Uterus (tissue), 2 donors: ENCODE data around the gene GALNT18.

ENCODE experiments used
- CTCF ChIP-seq, 4 experiments: fragments of 200-600 bp in 2 of 4; fragments of 450-650 bp in 2 of 4; sonication (generic) in 2 of 4; IDR thresholded peaks; one replicate each; pipeline ENCODE4 v1.5.1; 2016 to 2019; ENCODE audit warnings: antibody characterized with exemption in 4 of 4, mild to moderate bottlenecking in 2 of 4, moderate library complexity in 1 of 4
- POLR2A ChIP-seq, 2 donors: fragments of 450-650 bp; IDR thresholded peaks; one replicate each; pipeline ENCODE4 v1.6.1; 2016; ENCODE audit warnings: antibody characterized with exemption in 2 of 2, mild to moderate bottlenecking in 1 of 2, moderate library complexity in 1 of 2

- TF ChIP-seq CTCF (IDR thresholded peaks at IDR 0.05) (peak; percentile 38 to 70 (median 56)), POLR2A (IDR thresholded peaks at IDR 0.05) (peak; percentile 79 to 87)
Measured at GRCh38 chr11:11621573-11622339, at the start of gene GALNT18.
